NCI-H1105 (cell line): Measurements from ENCODE around the gene CLEC20A.
"Not testable (repeated sequence)": the region's sequence is repeated elsewhere in the genome, so short reads cannot be mapped to it uniquely, and the experiment has no call there.

ENCODE experiments used
- DNase-seq: peaks from one replicate; lab custom pipeline; 2025; lab: John Stamatoyannopoulos, UW

CLEC20A gene

GRCh38 chr1:178529364-178530036, 32.7 kb upstream of the CLEC20A start:
- DNase-seq: no peak

GRCh38 chr1:178528953-178529335, 32.2 kb upstream of the CLEC20A start:
- no peak for DNase-seq

- DNase-seq: no peak
Observed at GRCh38 chr1:178528228-178528952, 31.6 kb upstream of the CLEC20A start.

- DNase-seq: no peak
Observed at GRCh38 chr1:178527117-178527516, 30.4 kb upstream of the CLEC20A start.

- no peak for DNase-seq
Observed at GRCh38 chr1:178521241-178521640, 24.5 kb upstream of the CLEC20A start.

GRCh38 chr1:178520803-178521202, 24.0 kb upstream of the CLEC20A start:
- DNase-seq: no peak

- no peak for DNase-seq
Observed at GRCh38 chr1:178518894-178519293, 22.1 kb upstream of the CLEC20A start.

GRCh38 chr1:178516110-178516509, 19.3 kb upstream of the CLEC20A start:
- no peak for DNase-seq

GRCh38 chr1:178513278-178513983, 16.7 kb upstream of the CLEC20A start:
- no peak for DNase-seq

GRCh38 chr1:178512566-178513277, 16.0 kb upstream of the CLEC20A start, which contains the start of gene TEX35:
Gene TEX35, plus strand, starts transcription at chr1:178513109. Its CDS starts 80 bp downstream, at chr1:178513189.
- DNase-seq: no peak

- no peak for DNase-seq
Observed at GRCh38 chr1:178510155-178510554, 13.4 kb upstream of the CLEC20A start.

- DNase-seq: no peak
Observed at GRCh38 chr1:178509414-178510007, 12.7 kb upstream of the CLEC20A start.

GRCh38 chr1:178506669-178507068, 9.9 kb upstream of the CLEC20A start:
- DNase-seq: no peak

- DNase-seq: no peak
Observed at GRCh38 chr1:178506177-178506576, 9.4 kb upstream of the CLEC20A start.

GRCh38 chr1:178504286-178504685, 7.5 kb upstream of the CLEC20A start:
- DNase-seq: no peak

GRCh38 chr1:178503849-178504248, 7.1 kb upstream of the CLEC20A start:
- no peak for DNase-seq

- not testable (repeated sequence) for DNase-seq
Observed at GRCh38 chr1:178503316-178503715, 6.6 kb upstream of the CLEC20A start.

- no peak for DNase-seq
Observed at GRCh38 chr1:178502856-178503255, 6.1 kb upstream of the CLEC20A start.

GRCh38 chr1:178502330-178502714, 5.6 kb upstream of the CLEC20A start:
- no peak for DNase-seq

- DNase-seq: peak; percentile 51
Observed at GRCh38 chr1:178501705-178502329, 5.1 kb upstream of the CLEC20A start.

GRCh38 chr1:178500936-178501554, 4.3 kb upstream of the CLEC20A start:
- DNase-seq: no peak
